GM19238 (cell line): ENCODE measurements around the gene FBLN2.
"Not testable (repeated sequence)": the region's sequence is repeated elsewhere in the genome, so short reads cannot be mapped to it uniquely, and the experiment has no call there.

Experiments
- DNase-seq: peaks from one replicate; pipeline ENCODE4 v3.0.0; 2011; ENCODE audit warnings: low spot score; ENCODE audit not compliant: insufficient read length

The FBLN2 gene

DNA sequence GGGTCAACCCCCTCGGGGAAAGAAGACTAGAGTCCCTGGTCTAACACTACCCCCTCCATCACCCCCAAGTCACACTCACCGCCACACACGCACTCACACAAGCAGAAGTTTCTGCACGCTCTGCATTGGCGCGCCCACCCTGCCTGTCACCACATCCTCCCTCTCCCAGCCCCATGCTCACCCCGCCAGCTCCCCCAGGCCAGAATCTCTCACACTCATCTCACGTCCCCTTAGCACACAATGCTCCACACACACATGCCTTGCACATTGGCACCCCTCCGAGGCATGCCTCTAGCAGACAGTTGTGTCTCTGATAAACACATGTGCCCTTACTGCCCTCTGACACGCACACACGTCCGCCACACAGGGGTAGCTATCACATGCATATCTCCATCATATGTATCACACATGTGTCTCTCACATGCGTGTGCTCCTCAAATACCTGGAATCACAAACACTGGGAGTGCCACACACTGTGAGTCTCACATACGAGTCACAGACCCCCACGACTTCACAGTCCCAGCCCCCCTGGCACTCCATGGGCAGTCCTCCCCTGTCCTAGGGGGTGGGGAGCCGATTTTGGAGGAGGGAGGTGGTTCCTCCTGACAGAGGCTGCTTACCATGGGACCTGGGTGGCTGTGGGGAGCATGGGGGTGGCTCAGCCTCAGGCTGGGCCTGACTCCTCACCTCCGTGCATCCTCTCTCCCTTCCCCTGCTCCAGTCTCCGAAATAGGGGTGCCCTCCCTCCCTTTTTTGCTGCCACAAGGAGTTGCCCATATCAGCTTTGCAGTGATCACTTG, 898 bp downstream of the FBLN2 start:
- no peak for DNase-seq

DNA sequence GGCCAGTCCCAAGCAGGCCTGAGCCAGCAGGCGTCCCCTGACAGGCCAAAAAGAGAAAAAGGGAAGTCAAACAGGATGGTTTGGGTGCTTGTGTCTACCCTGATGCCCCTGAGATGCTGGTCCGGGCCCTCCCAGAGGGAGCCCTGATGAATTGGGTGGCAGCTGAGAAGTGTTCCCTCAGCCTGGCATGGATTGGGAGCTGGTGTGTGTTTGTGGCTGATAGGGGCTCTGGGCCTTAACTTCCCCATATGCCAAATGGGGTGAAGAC, 1.4 kb downstream of the FBLN2 start:
- no peak for DNase-seq

DNA sequence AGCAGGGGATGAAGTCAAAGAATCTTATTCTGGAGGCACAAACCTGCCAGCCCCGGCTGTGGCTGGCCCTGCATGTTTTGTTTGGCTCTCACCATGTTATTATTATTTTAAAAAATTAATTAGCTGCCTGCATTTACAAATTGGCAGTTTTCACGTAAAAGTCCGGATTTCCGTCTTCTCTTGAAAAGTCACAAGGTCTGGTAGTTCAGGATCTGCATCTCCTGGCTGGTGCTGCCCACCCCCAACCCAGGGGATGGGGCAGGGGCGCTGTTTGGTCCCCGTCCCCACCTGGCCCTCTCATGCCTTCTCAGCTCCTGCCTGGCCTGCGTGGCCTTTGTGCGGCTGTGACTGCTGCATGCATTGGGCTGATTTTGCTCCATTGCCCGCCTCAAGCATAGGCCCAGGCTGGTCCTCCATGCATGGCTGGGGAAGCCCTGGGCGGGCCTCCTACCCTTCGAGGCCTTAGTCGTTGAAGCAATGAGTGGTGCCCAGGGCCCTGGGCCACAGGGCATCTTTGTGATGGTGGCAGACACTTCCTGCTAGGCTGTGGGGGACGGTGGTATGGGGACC, 2.0 kb downstream of the FBLN2 start:
- no peak for DNase-seq

GRCh38 chr3:13552857-13553652, 4.1 kb downstream of the FBLN2 start:
- DNase-seq: no peak

- DNase-seq: no peak
Measured at GRCh38 chr3:13553686-13554085, 4.8 kb downstream of the FBLN2 start.

- DNase-seq: no peak
Measured at GRCh38 chr3:13555753-13556152, 6.8 kb downstream of the FBLN2 start.

- DNase-seq: no peak
Measured at GRCh38 chr3:13556207-13556606, 7.3 kb downstream of the FBLN2 start.

- DNase-seq: no peak
Measured at GRCh38 chr3:13556917-13557316, 8.0 kb downstream of the FBLN2 start.

GRCh38 chr3:13557417-13557816, 8.5 kb downstream of the FBLN2 start:
- DNase-seq: no peak

GRCh38 chr3:13557926-13558325, 9.0 kb downstream of the FBLN2 start:
- no peak for DNase-seq

DNA sequence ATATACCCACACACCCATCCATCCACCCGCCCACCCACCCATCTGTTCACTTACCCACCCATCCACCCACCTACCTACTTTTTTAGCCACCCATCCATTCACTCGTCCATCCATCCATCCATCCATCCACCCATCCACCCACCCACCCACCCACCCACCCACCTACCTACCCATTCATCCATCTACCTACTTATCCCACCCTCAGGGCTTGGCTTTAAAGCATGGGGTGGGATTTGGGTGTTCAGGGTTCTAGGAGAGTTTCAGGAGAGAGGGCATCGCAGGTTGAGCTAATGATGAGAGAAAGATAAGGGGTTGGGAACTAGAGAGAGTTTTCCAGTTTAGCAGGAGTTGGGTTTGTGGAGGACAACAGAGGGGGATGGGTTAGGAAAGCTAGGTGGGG, 9.7 kb downstream of the FBLN2 start:
- DNase-seq: no peak

GRCh38 chr3:13559764-13560525, 11.0 kb downstream of the FBLN2 start:
- no peak for DNase-seq

- DNase-seq: no peak
Measured at GRCh38 chr3:13561376-13561775, 12.5 kb downstream of the FBLN2 start.

GRCh38 chr3:13561967-13562366, 13.0 kb downstream of the FBLN2 start:
- DNase-seq: no peak

- not testable (repeated sequence) for DNase-seq
Measured at GRCh38 chr3:13562421-13562820, 13.5 kb downstream of the FBLN2 start.

GRCh38 chr3:13563321-13563720, 14.4 kb downstream of the FBLN2 start:
- no peak for DNase-seq

- no peak for DNase-seq
Measured at GRCh38 chr3:13563911-13564310, 15.0 kb downstream of the FBLN2 start.

DNA sequence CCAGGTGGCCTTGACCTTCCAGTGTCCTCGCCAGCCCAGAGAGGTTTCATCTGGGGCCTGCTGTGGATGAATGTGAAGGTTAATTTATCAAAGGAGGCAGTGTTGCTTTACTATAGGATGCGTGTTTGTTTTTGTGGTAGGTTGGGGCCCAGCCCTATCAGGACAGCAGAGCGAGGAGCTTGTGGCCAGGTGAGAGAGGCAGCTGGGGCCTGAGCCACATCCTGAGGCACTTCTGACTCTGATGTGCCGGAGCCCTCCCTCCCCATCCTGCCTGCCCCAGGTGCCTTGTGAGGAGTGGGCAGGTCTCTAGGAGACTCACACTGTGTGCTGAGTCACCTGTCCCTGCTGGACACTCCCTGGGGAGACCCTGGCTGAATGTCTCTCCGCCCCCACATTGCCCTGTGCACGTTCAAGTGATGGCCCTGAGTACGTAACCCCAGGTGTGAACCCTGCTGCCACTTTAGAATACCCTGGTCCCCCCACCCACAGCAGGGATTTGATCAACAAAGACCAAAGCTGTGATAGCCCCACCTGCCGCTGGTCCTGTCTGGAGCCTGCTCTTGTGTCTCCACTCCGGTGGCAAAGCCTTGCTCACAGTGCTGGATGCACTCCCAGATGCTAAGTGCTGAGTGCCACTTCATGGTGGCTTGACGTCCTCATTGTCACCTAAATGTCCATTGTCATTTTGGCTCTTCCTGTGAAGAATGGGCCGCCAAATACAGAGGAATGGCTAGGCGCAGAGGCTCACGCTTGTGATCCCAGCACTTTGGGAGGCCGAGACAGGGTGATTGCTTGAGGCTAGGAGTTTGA, 16.0 kb downstream of the FBLN2 start:
- no peak for DNase-seq

DNA sequence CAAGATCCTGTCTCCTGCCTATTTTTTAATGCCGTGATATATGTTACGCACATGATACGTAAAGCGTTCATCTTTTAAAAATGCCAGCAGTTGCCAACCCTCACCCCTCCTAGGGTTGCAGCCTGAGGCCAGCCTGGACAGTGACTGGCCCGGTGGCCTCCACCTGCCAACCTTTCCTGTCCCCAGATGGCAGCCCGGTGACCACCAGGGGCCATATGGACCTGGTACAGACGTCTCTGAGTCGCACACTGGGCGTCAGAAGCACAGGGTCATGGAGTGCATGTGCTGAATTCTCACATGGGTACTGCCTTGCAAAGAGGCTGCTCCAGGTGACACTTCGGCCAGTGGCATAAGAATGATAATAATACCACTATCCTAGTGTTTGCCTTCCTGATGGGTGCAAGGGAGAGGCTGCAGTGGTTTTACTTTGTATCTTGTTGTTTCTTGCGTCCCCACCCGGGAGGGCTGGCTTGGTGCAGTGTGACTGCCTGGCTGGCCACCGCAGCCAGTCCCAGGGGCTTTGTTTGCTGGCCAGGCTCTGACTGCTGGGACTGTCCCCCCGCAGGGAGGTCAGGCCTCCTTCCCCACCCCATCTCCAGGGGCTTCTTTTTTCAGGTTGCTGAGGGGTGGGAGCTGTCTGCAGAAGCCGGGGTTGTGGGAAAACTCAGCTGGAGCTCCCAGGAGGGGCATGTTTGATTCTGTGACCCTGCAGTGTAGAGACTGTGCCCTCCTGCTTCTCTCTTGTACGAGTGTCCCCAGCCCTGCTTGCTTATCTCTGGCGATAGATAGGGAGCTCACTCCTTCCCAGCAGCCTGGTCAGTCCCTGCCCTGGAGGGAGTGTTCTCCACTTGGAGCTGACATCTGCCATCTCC, 16.9 kb downstream of the FBLN2 start:
- no peak for DNase-seq

DNA sequence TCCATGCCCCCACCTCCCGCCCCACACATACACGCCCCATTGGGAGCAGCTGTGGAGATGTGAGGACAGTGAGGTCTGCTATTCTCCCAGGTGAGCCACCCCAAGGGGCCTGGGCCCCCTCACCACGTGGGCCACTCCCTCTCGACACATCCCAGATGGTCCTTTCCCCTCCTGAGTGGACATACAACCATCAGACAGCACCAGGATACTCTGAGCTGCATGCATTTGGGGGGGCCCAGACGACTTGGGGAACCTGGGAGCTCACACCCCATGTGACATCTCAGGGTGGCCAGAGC, 17.5 kb downstream of the FBLN2 start:
- no peak for DNase-seq
